Ectodermal cell (in vitro differentiated cells): ENCODE measurements around the gene SF3B5. TPM values are rescaled to one million over a fixed set of nuclear protein-coding genes. Genes with fewer than 3 reads are reported as not detected.

Experiments used
- H3K27ac ChIP-seq: 2 replicates; pipeline ENCODE4 v1.7.0; 2013; ENCODE audit warnings: mild to moderate bottlenecking, low read depth, low read length; ENCODE audit not compliant: insufficient read depth, poor library complexity, severe bottlenecking
- H3K27me3 ChIP-seq: 2 replicates; pipeline ENCODE4 v1.7.0; 2013; ENCODE audit warnings: mild to moderate bottlenecking, low read length; ENCODE audit not compliant: insufficient read depth, control insufficient read depth, poor library complexity, severe bottlenecking
- H3K36me3 ChIP-seq: one replicate; pipeline ENCODE4 v1.7.0; 2013; ENCODE audit warnings: low read length; ENCODE audit not compliant: control insufficient read depth, insufficient read depth
- H3K4me1 ChIP-seq: one replicate; pipeline ENCODE4 v1.7.0; 2013; ENCODE audit warnings: low read length; ENCODE audit not compliant: control insufficient read depth, insufficient read depth
- H3K4me3 ChIP-seq: 2 replicates; pipeline ENCODE4 v1.7.0; 2013; ENCODE audit warnings: low read depth, low read length, control low read depth; ENCODE audit not compliant: insufficient read depth
- H3K9me3 ChIP-seq: 2 replicates; pipeline ENCODE4 v1.7.0; 2013; ENCODE audit warnings: mild to moderate bottlenecking, low read length, moderate library complexity; ENCODE audit not compliant: control insufficient read depth
- WGBS, 2 experiments: methylation state at CpG; one replicate each; pipeline ENCODE4 v1.1.7; 2013; ENCODE audit warnings: missing lambda C conversion rate in 2 of 2; 5-methylcytosine and 5-hydroxymethylcytosine counted together
- polyA plus RNA-seq, 4 experiments: library from polyadenylated mRNA; stranded (reverse); fragments of 50-300 nt; gene quantifications; one replicate each; pipeline ENCODE4 v1.2.3, GENCODE V29; 2013

SF3B5 gene
- polyA plus RNA-seq (2013, experiment 1 of 4): 148 TPM
- 149 TPM for polyA plus RNA-seq (2013, experiment 2 of 4)
- polyA plus RNA-seq (2013, experiment 3 of 4): 152 TPM
- polyA plus RNA-seq (2013, experiment 4 of 4): 167 TPM

DNA sequence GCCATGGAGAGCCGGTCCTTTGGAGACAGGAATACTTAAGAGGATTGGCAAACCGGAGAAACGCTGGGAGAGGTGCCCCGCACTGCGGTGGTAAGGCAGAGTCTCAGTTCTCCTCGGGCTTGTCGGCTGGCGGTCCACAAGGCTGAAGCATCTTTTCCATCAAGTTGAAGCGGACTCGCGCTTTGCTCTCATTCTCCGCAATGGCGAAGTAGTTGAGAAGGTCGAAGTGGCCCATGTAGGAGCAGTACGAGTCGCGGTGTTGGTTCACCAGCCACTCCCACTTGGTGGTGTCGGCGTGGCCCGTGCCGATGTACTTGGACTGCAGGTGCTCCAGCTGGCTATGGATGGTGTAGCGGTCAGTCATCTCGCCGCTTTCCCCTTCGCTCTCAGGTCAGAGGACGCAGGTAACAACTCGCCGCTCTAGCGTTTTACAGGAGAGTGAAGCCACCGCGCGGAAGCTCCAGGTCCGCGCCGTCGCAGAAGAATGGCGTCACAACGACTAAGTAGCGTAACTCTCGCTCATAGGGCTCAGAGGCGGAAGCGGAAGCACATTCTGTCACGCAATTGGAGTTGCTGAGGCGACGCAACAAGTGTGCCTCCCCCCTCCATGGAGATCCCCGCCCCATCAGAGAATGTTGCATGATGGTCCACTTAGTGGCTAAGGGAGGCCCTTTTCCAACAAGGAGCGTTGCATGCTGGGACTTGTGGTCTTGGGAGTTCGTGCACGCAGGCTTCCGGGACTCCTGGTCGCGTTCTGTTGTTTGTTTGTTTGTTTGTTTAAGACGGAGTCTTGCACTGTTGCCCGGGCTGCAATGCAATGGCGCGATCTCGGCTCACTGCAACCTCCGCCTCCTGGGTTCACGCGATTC is at the start of gene SF3B5:
Gene SF3B5, minus strand, starts transcription at position 440 of the 869 bp plus-strand sequence. Its CDS starts 76 bp downstream, at position 364.
- 1% methylated on average over 60 of the region's 60 CpGs for WGBS, 2 experiments
- H3K36me3 ChIP-seq: no peaks in the 10 kb centered on the region
- H3K9me3 ChIP-seq: no peaks in the 10 kb centered on the region
- peak within 1 kb of the TSS; percentile 81 for H3K27ac ChIP-seq
- peaks cover 6% of the 10 kb centered on the region for H3K4me1 ChIP-seq
- H3K4me3 ChIP-seq: peak within 1 kb of the TSS; percentile 99
- H3K27me3 ChIP-seq: no peaks in the 10 kb centered on the region

GRCh38 chr6:144144996-144145395 is 49.6 kb upstream of the SF3B5 start:
- no peak overlapping the region for H3K4me3 ChIP-seq
- H3K36me3 ChIP-seq: no peaks in the 10 kb centered on the region
- no peaks in the 10 kb centered on the region for H3K9me3 ChIP-seq
- no peak overlapping the region for H3K27ac ChIP-seq
- WGBS, 2 experiments: 100% methylated on average over 1 of the region's 1 CpG; no CpG with 5 or more reads in 1 of the 2 experiments
- no peaks in the 10 kb centered on the region for H3K4me1 ChIP-seq
- peaks cover 29% of the 10 kb centered on the region for H3K27me3 ChIP-seq

DNA sequence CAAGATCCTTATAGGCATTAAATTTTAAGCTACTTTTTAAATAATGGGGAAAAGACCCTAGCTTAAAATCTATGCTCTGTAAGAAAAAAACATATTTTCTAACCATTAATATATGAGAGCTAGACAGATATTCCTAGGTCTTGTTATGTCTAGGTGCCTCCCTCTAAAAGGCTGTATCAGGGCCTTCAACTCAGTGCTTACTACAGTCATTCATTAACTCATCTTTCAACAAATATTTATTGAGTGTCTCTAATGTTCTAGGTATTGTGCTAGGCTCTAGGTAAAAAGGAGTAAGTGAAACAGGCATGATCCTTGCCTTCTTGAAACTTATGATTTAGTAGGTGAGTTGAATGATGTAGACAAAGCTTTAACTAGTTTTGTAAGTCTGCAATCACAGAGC is 48.5 kb upstream of the SF3B5 start:
- no peak overlapping the region for H3K4me3 ChIP-seq
- no peaks in the 10 kb centered on the region for H3K4me1 ChIP-seq
- no peaks in the 10 kb centered on the region for H3K36me3 ChIP-seq
- H3K9me3 ChIP-seq: no peaks in the 10 kb centered on the region
- H3K27me3 ChIP-seq: peaks cover 17% of the 10 kb centered on the region
- no peak overlapping the region for H3K27ac ChIP-seq

- no peak overlapping the region for H3K27ac ChIP-seq
- H3K4me1 ChIP-seq: no peaks in the 10 kb centered on the region
- no peaks in the 10 kb centered on the region for H3K36me3 ChIP-seq
- WGBS, 2 experiments: 89 to 100% methylated on average over 1 of the region's 1 CpG
- H3K4me3 ChIP-seq: no peak overlapping the region
- no peaks in the 10 kb centered on the region for H3K9me3 ChIP-seq
- peaks cover 10% of the 10 kb centered on the region for H3K27me3 ChIP-seq
Observed at GRCh38 chr6:144143106-144143505, 47.7 kb upstream of the SF3B5 start.

DNA sequence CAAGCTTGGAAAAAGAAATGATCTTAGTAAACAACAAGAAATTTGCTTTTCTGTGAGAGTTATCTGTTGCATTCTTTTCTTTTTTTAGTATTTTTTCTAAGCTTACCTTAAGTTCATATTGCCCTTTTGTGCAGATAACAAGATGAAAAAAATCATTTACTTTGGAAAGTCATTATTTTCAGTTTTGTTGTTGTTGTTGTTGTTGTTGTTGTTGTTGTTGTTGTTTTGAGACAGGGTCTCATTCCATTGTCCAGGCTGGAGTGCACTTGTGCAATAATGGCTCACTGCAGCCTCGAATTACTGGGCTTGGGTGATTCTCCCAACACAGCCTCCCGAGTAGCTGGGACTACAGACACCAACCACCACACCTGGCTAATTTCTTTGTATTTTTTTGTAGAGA is 46.1 kb upstream of the SF3B5 start:
- no peaks in the 10 kb centered on the region for H3K27me3 ChIP-seq
- 90 to 100% methylated on average over 2 of the region's 2 CpGs for WGBS, 2 experiments
- no peak overlapping the region for H3K4me3 ChIP-seq
- no peaks in the 10 kb centered on the region for H3K9me3 ChIP-seq
- H3K36me3 ChIP-seq: no peaks in the 10 kb centered on the region
- H3K4me1 ChIP-seq: no peaks in the 10 kb centered on the region
- no peak overlapping the region for H3K27ac ChIP-seq

- Histone ChIP-seq H3K4me1 (no peaks in the 10 kb centered on the region), H3K9me3 (no peaks in the 10 kb centered on the region), H3K4me3 (no peak overlapping the region), H3K36me3 (no peaks in the 10 kb centered on the region), H3K27ac (no peak overlapping the region), H3K27me3 (no peaks in the 10 kb centered on the region)
- 88 to 98% methylated on average over 2 of the region's 2 CpGs for WGBS, 2 experiments
Observed at GRCh38 chr6:144140867-144141266, 45.5 kb upstream of the SF3B5 start.

DNA sequence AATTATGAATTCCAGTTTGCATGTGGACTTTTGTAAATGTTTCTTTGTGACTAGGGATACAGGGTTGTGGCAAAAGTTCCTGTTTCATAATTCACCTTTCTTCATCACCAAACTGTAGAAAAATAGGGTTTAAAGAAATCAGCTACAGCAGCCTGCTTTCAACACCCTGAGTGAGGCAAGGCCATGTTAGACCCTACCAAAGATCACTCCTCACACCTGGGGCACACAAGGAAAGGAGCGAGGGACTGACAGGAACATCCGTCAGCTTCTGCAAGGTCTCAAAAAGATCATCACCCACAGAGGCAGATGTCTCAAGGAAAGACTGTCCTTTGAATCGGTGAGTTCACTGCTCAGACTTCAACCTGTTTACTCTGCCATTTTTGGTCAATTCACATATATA is 44.4 kb upstream of the SF3B5 start:
- WGBS, 2 experiments: 94 to 97% methylated on average over 3 of the region's 3 CpGs
- Histone ChIP-seq H3K4me1 (no peaks in the 10 kb centered on the region), H3K27ac (no peak overlapping the region), H3K9me3 (no peaks in the 10 kb centered on the region), H3K27me3 (no peaks in the 10 kb centered on the region), H3K4me3 (no peak overlapping the region), H3K36me3 (no peaks in the 10 kb centered on the region)

DNA sequence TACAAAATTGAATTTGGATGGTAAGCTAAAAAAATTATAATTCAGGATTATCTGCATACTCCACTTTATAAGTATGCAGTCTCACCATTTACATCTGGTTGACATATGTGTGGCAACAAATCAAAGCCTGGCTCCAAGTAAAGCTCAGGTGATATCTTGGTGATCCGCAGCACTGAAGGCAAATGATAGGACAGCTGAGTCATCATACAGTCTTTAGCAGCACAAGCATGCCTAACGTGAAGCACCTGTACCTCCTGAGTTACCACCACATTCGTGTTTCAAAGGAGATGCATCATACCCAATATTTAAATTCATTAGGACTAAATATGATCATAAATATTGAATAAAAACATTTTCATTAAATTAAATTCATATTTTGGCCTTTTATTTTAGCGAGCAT is 43.2 kb upstream of the SF3B5 start:
- H3K36me3 ChIP-seq: no peaks in the 10 kb centered on the region
- 89% methylated on average over 3 to 4 of the region's 4 CpGs for WGBS, 2 experiments

DNA sequence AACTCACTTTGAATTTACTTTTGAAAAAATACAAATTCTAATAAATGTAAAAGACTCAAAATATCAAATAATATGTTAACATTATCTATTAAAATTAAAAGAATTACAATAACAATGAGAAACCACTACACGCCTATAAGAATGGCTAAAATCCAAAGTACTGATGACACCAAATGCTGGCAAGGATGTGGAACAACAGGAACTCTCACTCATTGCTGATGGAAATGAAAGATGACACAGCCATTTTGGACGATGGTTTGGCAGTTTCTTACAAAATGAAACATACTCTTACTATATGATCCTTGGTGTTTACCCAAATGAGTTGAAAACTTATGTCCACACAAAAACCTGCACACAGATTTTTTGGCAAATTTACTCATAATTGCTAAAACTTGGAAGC is 39.4 kb upstream of the SF3B5 start:
- H3K4me1 ChIP-seq: no peaks in the 10 kb centered on the region
- WGBS, 2 experiments: 66 to 75% methylated on average over 2 of the region's 2 CpGs

More for the DNA sequence above, 43.2 kb upstream of the SF3B5 start:
- Histone ChIP-seq H3K4me1 (no peaks in the 10 kb centered on the region), H3K27me3 (no peaks in the 10 kb centered on the region), H3K4me3 (no peak overlapping the region), H3K9me3 (no peaks in the 10 kb centered on the region), H3K27ac (no peak overlapping the region)

GRCh38 chr6:144134176-144134575 is 38.8 kb upstream of the SF3B5 start:
- Histone ChIP-seq H3K27me3 (no peaks in the 10 kb centered on the region), H3K4me1 (no peaks in the 10 kb centered on the region), H3K4me3 (no peak overlapping the region), H3K27ac (no peak overlapping the region), H3K36me3 (no peaks in the 10 kb centered on the region), H3K9me3 (no peaks in the 10 kb centered on the region)
- 88 to 100% methylated on average over 1 to 2 of the region's 2 CpGs for WGBS, 2 experiments

More for the DNA sequence above, 39.4 kb upstream of the SF3B5 start:
- no peak overlapping the region for H3K4me3 ChIP-seq
- no peaks in the 10 kb centered on the region for H3K9me3 ChIP-seq
- H3K36me3 ChIP-seq: no peaks in the 10 kb centered on the region
- H3K27ac ChIP-seq: no peak overlapping the region
- H3K27me3 ChIP-seq: no peaks in the 10 kb centered on the region
